ENCODE data around the gene MAP3K10.

Gene MAP3K10

GRCh38 chr19:40234429-40235237 lies 43.4 kb downstream of the MAP3K10 start:
- no peak for DNase-seq

DNA sequence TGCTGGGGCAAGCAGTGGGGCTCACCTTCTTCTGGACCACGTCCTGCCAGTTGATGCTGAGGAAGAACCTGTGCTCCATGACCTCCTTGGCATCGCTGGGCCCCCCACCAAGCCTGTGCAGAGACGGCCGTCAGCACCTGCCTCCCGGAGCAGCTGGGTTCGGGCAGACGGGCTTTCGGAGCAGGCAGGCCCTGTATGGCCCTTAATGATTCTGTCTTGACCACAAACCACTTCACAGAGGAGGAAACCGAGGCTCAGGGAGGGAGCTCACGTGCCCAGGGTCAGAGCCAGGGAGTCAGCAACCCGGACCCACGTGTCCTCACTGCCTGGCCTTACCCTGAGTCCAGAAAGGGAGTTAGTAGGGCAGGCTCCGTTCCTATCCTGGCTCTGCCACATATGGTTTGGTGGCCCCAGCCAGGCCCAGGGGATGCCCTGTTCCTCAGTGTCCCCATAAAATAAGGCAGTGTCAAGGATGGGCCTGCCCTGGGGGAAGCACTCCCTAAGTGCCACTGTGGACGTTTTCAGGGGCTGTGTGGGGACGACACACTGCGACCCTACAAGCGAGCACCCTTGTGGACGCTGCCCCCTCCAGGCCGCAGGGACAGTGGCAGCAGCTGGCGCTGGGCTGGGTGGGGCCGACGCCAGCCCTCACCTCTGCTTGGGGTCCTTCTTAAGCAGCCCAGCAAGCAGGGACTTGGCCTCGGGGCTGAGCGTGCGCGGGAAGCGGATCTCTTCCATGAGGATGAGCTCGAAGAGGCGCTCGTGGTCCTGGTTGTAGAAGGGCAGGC lies 44.2 kb downstream of the MAP3K10 start:
- no peak for DNase-seq

- no peak for DNase-seq
These were observed 44.8 kb downstream of the MAP3K10 start for GRCh38 chr19:40236026-40236355.

DNA sequence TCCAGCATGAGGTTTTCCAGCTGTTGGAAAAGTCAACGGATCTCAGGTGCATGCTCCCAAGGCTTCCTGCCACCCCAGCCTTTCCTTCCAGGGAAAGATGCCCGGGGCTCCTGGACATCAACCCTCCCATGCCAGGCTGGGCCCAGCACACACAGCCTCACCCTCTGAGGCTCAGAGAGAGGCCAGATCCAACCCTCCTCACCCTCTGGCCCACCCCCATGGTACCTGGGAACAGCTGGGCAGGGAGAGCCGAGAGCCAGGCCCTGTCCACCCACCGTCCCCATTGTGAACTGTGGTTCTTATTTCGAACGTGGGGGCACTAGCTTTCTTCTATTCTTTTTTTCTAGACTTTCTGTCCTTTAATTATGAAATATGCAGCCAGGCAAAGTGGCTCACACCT lies 45.1 kb downstream of the MAP3K10 start:
- DNase-seq = no peak

- no peak for DNase-seq
These were observed 46.6 kb downstream of the MAP3K10 start for GRCh38 chr19:40237791-40238190.

GRCh38 chr19:40238775-40239174 lies 47.5 kb downstream of the MAP3K10 start:
- no peak for DNase-seq

- DNase-seq = no peak
These were observed 48.4 kb downstream of the MAP3K10 start for GRCh38 chr19:40239415-40240226.

- no peak for DNase-seq
These were observed 49.1 kb downstream of the MAP3K10 start for GRCh38 chr19:40240332-40240731.

DNA sequence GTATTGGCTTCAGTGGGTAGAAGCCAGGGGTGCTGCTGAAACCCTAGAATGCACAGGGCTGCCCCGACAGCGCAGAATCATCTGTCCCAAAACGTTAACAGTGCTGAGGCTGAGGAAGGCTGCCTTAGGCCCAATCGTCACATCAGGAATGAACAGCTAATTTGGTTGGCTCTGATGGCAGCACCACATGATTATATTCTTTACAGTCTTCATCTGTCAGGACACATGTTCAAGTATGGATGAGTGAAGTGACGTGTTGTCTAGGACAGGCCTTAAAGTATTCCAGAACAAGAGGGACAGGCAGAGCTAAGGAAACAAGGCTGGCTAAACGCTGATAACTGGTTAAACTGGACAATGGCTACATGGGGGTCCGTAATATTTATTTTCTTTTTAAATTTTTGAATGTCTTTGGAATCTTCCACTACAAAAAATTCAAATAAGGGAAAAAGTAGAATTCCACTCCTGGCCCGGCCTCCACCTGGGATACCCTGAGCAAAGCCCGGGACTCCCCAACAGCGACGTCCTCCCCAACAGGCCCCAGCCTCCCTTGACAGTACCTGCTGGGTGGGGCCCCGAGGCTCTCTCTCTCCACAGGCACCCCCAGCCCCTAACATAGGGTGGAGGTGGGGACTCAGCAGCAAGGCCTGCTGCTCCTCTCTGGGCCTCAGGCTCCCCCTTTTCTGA lies 50.0 kb downstream of the MAP3K10 start:
- no peak for DNase-seq

DNA sequence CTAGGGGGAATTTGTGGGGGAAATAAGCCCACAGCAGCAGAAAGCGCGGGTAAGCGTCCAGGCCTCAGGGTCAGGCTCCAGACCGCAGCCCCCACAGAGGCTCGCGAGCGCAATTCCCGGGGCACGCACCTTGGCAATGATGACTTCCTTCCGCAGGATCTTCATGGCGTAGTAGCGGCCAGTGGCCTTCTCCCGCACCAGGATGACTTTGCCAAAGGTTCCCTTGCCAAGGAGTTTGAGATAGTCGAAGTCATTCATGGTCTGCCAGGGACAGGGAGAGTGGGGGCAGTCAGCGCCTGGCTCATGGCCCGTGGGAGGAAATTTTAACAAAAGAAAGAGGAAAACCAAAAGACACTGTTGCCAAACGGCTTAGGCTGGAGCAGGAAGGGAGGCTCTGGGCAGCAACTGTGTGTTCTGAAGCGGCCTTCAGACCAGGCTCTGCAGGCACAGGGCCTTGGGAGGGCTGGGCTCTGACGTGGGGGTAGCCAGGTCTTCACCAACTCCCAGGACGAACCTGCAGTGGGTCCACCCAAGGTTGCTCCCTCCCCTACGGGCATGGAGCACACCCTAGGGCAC lies 50.7 kb downstream of the MAP3K10 start:
- DNase-seq = no peak

- no peak for DNase-seq
These were observed 51.3 kb downstream of the MAP3K10 start for GRCh38 chr19:40242480-40242879.

GRCh38 chr19:40243181-40243580 lies 52.0 kb downstream of the MAP3K10 start:
- no peak for DNase-seq

DNA sequence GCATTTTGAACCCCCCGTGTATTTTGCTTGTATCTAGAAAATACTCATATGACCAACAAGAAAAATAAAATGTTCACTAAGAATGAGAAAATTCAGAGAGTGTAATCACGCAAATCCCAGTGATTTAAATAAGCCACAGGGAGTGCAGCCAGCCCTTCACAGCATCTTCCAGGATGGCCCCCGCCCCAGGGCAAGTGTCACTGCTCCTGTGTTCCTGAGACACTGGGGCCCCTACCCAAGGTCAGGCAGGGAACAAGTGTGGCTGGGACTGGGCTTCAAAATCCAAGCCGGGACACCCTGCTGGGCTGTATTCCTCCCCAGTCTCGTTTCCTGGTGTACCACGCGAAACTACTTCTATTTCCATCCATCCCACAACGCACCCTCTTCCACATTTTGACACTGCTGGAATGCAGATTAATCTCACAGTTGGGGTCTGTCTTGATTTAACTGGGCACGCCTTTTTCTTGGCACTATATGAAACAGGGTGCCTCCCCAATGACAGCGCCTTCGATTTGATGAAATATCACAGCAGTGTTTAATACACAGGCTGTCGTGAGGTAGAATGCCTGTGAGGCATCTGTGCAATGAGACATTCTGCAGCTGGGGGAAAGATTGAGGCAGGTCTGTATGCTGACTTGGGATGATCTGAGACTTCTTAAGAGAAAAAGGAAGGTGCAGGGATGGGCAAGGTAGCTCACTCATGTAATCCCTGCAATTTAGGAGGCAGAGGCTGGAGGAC lies 53.5 kb downstream of the MAP3K10 start:
- no peak for DNase-seq

GRCh38 chr19:40245506-40246128 lies 54.4 kb downstream of the MAP3K10 start:
- no peak for DNase-seq

DNA sequence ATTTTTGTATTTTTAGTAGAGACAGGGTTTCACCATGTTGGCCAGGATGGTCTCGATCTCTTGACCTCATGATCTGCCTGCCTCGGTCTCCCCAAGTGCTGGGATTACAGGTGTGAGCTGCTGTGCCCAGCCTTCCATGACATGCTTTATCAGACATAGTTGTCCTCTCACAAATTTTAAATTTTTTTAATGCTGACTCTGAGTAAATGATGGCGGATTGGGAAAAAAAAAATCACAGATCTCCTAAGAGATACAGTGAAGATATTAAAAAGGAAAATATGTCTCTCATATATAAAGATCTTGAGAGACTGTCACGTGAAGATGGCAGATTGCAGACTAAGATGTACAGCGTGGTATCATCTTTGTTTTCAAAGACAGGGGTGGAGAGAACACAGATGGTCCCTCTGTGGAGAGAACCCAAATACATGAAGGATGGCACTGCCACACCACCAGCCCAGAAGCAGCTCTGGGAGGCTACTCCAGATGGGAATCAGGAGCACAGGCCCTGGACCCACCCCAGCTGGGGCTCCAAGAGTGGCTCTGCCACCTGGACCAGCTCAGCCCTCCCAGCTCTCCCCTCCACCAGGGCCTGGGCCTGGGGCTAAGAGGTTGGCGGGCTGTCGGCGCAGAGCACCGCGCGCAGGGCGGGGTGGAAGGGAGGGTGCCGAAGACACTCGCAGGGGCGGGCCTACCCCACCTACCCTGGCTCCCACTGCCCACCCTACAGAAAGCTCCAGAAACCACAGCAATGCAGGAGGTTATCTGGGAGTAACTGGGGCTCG lies 55.3 kb downstream of the MAP3K10 start:
- DNase-seq = no peak

DNA sequence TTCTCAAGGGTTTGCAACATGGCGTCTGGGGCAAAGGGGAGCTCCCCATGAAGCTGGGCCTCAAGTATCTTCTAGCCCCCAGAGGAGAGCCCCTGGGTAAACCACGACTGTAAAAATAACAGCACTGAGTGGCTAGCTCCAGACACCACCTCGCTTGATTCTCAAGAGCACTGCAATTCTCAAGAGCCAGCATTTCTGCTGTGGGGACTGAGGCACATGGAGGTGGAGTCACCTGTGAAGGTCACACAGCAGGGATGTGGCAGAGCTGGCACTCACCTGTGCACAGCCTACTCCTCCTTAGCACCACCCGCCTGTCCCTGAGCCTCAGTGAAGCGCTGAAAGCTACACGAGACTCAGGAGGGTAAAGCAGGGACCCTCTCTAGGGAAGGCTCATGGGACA lies 56.0 kb downstream of the MAP3K10 start:
- DNase-seq = no peak

DNA sequence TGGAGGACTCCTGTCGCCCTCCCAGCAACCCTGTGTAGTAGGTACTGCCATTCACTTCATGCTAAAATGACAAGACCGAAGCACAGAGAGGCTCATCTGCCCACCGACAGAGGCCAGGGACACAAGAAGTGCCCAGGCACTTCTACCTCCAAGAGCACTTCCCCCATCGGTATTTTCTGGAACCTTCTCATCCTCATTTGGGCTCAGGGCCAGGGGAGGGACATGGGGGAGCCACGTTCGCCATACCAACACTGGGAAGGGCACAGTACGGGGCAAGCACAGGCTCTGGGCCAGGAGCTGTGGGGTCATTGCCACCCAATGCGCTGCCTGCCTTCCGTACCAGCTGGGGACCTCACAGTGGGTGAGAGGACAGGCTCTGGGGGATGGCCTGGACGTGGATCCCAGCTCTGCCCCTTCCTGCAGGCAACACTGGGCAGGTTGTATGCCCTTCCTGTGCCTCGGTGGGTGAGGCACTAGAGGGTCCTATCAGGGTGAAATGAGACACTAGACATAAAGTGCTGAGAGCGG lies 56.6 kb downstream of the MAP3K10 start:
- no peak for DNase-seq

DNA sequence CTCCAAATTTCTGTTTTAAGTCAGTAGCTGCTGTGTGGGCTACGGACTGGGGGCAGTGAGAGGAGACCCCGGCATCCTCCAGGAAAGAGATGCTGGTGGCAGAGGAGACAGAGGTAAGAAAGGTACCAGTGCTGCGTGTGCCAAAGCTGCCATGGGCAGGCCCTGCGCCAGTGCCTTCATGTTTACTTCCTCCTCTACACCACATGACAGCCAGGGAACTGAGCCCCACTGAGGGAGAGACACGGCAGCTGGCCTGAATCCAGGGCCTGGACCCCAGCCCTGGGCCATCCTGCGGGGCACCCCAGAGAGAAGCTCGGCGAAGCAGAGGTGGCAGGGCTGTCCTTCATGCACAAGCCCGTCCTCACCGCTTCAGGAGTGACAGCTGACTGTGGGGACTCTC lies 58.0 kb downstream of the MAP3K10 start:
- no peak for DNase-seq

DNA sequence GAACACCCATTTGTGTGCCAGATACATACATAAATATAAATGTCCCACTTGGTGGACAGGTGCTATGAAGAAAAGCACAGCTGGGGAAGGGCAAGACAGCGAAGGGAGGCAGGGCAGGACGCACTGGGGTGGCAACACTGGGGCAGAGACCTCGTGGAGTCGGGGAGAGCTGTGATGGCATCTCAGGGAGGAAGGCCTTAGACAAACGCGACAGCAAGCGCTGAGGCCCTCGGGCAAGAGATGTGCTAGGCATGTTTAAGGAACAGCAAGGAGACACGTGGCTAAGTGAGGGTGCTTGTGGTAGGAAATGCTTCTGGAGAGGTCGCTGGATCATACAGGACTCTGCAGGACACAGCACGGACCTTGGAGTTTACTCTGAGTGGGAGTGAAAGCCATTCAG lies 58.6 kb downstream of the MAP3K10 start:
- no peak for DNase-seq

- no peak for DNase-seq
These were observed 60.0 kb downstream of the MAP3K10 start for GRCh38 chr19:40251244-40251643.

Measured in activated T-cell treated with anti-CD3 and anti-CD28 coated beads for 4 hours (primary cell).